Natural killer cell (primary cell): Measurements from ENCODE around the gene IGLON5. TPM values are rescaled to one million over a fixed set of nuclear protein-coding genes. Genes with fewer than 3 reads are reported as not detected.

Experiments
- ATAC-seq, 3 donors: fragments of 150-1000 bp in 2 of 3; fragments of 200-7000 bp in 1 of 3; cut with Tn5 transposase; 1 replicate in 1 of 3; 2 replicates in 2 of 3; pipeline ENCODE4 v1.10.0; 2021; ENCODE audit warnings: mild to moderate bottlenecking in 2 of 3, moderate library complexity in 2 of 3
- DNase-seq, 2 donors: peaks; one replicate each; pipeline versions ENCODE4 v3.0.0 to v3.0.0-alpha.2; 2013 to 2021; ENCODE audit warnings: mixed read lengths in 1 of 2
- H3K27ac ChIP-seq: one replicate; pipeline ENCODE4 v1.5.1; 2013; ENCODE audit warnings: mild to moderate bottlenecking, low read length
- H3K27me3 ChIP-seq: one replicate; pipeline ENCODE4 v1.6.1; 2013; ENCODE audit warnings: low read length; ENCODE audit not compliant: control insufficient read depth, insufficient read depth
- H3K36me3 ChIP-seq: one replicate; pipeline ENCODE4 v1.6.1; 2013; ENCODE audit warnings: low read length; ENCODE audit not compliant: control insufficient read depth, insufficient read depth
- H3K4me1 ChIP-seq: one replicate; pipeline ENCODE4 v1.6.1; 2013; ENCODE audit warnings: low read length; ENCODE audit not compliant: control insufficient read depth, insufficient read depth
- H3K4me3 ChIP-seq: one replicate; pipeline ENCODE4 v1.5.1; 2013; ENCODE audit warnings: low read length
- H3K9me3 ChIP-seq: one replicate; pipeline ENCODE4 v1.6.1; 2013; ENCODE audit warnings: low read length; ENCODE audit not compliant: control insufficient read depth, insufficient read depth
- H3K27ac Mint-ChIP-seq, 2 donors: one replicate each; pipeline ENCODE4 v1.8.0; 2022; ENCODE audit warnings: mild to moderate bottlenecking in 2 of 2, mixed read lengths in 2 of 2, moderate library complexity in 1 of 2
- H3K27me3 Mint-ChIP-seq, 2 donors: one replicate each; pipeline ENCODE4 v1.8.0; 2022; ENCODE audit warnings: low read depth in 2 of 2, mixed read lengths in 2 of 2
- H3K36me3 Mint-ChIP-seq: one replicate; pipeline ENCODE4 v1.8.0; 2022; ENCODE audit warnings: mixed read lengths
- H3K4me1 Mint-ChIP-seq, 2 donors: one replicate each; pipeline ENCODE4 v1.8.0; 2022; ENCODE audit warnings: mixed read lengths in 2 of 2
- H3K4me3 Mint-ChIP-seq: one replicate; pipeline ENCODE4 v1.8.0; 2022; ENCODE audit warnings: mild to moderate bottlenecking, moderate library complexity, mixed read lengths
- H3K9me3 Mint-ChIP-seq, 2 donors: one replicate each; pipeline ENCODE4 v1.8.0; 2022; ENCODE audit warnings: mixed read lengths in 2 of 2
- WGBS: methylation state at CpG from one replicate; pipeline ENCODE4 v1.1.7; 2013; ENCODE audit warnings: missing lambda C conversion rate; ENCODE audit not compliant: insufficient coverage; 5-methylcytosine and 5-hydroxymethylcytosine counted together
- intact Hi-C: fragments of 100-400 bp; cut with micrococcal nuclease; formaldehyde crosslinking; loops from one replicate; pipeline ENCODE4 v1.14.2; 2022
- total RNA-seq, 4 donors: library from RNA; stranded (reverse); fragments of 120-200 nt in 1 of 4; gene quantifications; one replicate each; pipeline versions ENCODE4 v1.2.3 to v1.2.4, GENCODE V29; 2013 to 2022
- TF ChIP-seq, protein P1 (sequence below): fragments of 200-600 bp; IDR thresholded peaks from one replicate; pipeline ENCODE4 v1.8.0; 2022; ENCODE audit warnings: antibody characterized with exemption

The IGLON5 gene
- total RNA-seq, 3 donors from 2014 or later (not counting 1 experiment from before 2014, with no cell fraction given), result not detected

DNA sequence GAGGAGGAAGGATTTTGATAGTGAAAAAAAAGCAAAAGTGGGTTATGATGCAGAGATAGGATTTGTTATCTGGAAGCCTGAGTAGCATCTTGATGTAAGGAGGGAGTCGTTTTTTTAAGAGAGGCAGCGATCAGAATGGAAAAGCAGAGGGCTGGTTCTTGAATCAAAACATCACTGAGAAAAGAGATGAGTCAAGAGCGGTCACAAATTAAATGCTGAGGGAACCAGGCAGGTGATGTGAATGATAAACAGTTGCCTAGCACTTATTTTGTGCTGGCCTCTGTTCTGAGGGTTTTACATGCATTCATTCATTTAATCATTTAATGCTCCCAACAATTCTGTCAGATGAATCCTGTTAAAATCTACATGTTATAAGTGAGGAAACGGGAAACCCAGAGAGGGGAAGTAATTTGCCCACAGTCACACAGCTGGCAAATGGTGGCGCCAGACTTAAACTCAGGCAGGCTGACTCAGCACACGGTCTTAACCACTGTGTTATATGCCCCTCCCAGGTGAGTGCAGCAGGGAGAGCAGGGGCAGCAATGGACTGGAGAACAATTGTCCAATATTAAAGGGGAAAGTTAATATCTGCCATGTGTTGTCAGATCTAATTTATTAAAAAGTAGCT is 39.1 kb upstream of the IGLON5 start:
- DNase-seq (peak in 1 of 2 donors; percentile 14), ATAC-seq (peak; percentile 79 to 97 (median 97))
- Mint-ChIP-seq H3K27me3 (peaks cover 8 to 12% of the 10 kb centered on the region in 2 donors), H3K4me3 (peak overlapping the region; percentile 22), H3K9me3 (no peaks in the 10 kb centered on the region), H3K36me3 (no peaks in the 10 kb centered on the region), H3K27ac (peak overlapping the region; percentile 73 to 83), H3K4me1 (peaks cover 26 to 43% of the 10 kb centered on the region in 2 donors)
- Histone ChIP-seq H3K4me1 (peaks cover 13% of the 10 kb centered on the region), H3K9me3 (no peaks in the 10 kb centered on the region), H3K36me3 (no peaks in the 10 kb centered on the region), H3K27ac (no peak overlapping the region), H3K27me3 (no peaks in the 10 kb centered on the region), H3K4me3 (no peak overlapping the region)
- intact Hi-C loops, result no loop called here
- TF ChIP-seq, protein P1, sequence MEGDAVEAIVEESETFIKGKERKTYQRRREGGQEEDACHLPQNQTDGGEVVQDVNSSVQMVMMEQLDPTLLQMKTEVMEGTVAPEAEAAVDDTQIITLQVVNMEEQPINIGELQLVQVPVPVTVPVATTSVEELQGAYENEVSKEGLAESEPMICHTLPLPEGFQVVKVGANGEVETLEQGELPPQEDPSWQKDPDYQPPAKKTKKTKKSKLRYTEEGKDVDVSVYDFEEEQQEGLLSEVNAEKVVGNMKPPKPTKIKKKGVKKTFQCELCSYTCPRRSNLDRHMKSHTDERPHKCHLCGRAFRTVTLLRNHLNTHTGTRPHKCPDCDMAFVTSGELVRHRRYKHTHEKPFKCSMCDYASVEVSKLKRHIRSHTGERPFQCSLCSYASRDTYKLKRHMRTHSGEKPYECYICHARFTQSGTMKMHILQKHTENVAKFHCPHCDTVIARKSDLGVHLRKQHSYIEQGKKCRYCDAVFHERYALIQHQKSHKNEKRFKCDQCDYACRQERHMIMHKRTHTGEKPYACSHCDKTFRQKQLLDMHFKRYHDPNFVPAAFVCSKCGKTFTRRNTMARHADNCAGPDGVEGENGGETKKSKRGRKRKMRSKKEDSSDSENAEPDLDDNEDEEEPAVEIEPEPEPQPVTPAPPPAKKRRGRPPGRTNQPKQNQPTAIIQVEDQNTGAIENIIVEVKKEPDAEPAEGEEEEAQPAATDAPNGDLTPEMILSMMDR, result no peak
- WGBS, result 31% methylated on average over 6 of the region's 6 CpGs

DNA sequence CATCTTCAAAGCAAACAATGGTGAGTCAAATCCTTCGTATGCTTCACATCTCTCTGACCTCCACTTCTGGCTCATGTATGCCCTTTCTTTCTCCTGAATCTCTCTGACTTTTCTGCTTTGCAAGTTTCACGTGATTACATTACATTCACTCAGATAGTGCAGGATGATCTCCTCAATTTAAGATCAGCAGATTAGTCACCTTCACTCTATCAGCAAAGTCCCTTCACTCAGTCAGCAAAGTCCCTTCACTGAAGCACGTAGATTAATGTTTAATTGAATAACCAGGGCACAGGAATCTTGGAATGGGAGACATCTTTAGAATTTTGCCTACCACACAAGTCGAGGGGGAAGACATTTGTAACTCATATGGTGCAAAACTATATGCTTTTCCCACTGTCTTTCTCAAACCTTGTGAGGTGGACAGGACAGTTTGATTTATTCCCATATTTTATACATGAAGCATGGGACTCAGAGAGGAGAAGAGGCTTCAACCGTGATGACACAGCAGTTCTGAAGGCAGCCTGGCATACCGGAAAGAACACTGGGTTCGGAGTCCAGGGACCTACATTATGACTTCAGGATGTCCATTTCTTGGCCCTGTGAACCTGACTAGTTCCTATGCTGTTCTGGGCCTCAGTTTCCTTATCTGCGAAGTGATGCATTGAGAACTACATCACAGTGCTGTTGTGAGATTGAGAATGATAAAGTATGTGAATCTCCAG is 37.2 kb upstream of the IGLON5 start:
- Mint-ChIP-seq H3K27ac (peak overlapping the region in 1 of 2 donors; percentile 26), H3K9me3 (no peaks in the 10 kb centered on the region), H3K27me3 (peaks cover 21 to 25% of the 10 kb centered on the region in 2 donors), H3K4me1 (peaks cover 26 to 43% of the 10 kb centered on the region in 2 donors), H3K4me3 (peak overlapping the region; percentile 9), H3K36me3 (no peaks in the 10 kb centered on the region)
- no peaks in the 10 kb centered on the region for H3K27me3 ChIP-seq
- H3K4me3 ChIP-seq, result no peak overlapping the region
- peaks cover 13% of the 10 kb centered on the region for H3K4me1 ChIP-seq
- H3K36me3 ChIP-seq, result no peaks in the 10 kb centered on the region
- TF ChIP-seq, protein P1, result no peak
- ATAC-seq, result no peak
- no peak for DNase-seq
- no peaks in the 10 kb centered on the region for H3K9me3 ChIP-seq
- intact Hi-C loops, result no loop called here
- H3K27ac ChIP-seq, result no peak overlapping the region
- 91% methylated on average over 7 of the region's 8 CpGs for WGBS

DNA sequence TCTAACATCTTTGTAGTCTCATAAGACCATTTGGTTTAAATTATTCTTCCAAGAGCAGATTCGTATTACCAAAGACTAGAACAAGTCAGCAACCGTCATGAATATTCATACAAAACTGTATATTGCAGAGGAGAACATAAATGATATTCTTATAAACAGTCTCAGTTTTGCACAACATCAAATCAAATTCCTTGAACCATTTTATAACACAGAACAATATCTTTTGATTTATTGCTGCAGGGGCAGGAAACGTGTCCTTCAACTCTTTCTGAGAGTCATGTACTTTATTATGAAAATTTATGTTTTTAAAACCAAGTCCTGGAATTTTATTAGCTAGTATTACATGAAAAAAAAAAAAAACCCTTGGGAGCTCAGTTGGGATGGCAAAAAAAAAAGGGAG is 34.3 kb upstream of the IGLON5 start:
- Histone ChIP-seq H3K27me3 (no peaks in the 10 kb centered on the region), H3K27ac (no peak overlapping the region), H3K36me3 (no peaks in the 10 kb centered on the region), H3K4me1 (peaks cover 9% of the 10 kb centered on the region), H3K9me3 (no peaks in the 10 kb centered on the region), H3K4me3 (no peak overlapping the region)
- intact Hi-C loops, result no loop called here
- no peak overlapping the region for H3K4me3 Mint-ChIP-seq
- TF ChIP-seq, protein P1, result no peak
- no peaks in the 10 kb centered on the region for H3K9me3 Mint-ChIP-seq
- H3K36me3 Mint-ChIP-seq, result no peaks in the 10 kb centered on the region
- H3K27ac Mint-ChIP-seq, result no peak overlapping the region
- WGBS, result 100% methylated on average over 1 of the region's 3 CpGs
- H3K27me3 Mint-ChIP-seq, result peaks cover 21 to 42% of the 10 kb centered on the region in 2 donors
- ATAC-seq (no peak), DNase-seq (no peak)
- H3K4me1 Mint-ChIP-seq, result peaks cover 13 to 23% of the 10 kb centered on the region in 2 donors
